RWPE1 (cell line): Measurements from ENCODE around the gene BCL11A.

Source experiments
- CTCF ChIA-PET: fragments of 350-600 bp; sonication (Branson Sonifier 250); formaldehyde crosslinking; extraction: SDS; loops from one replicate; lab custom pipeline; 2021; lab: Yijun Ruan, JAX
- POLR2A ChIA-PET: fragments of 400-600 bp; formaldehyde crosslinking; extraction: SDS; loops from one replicate; lab custom pipeline; 2020; ENCODE audit warnings: antibody characterized with exemption; ENCODE audit not compliant: low non-redundant PET; lab: Yijun Ruan, JAX
- DNase-seq: peaks from one replicate; pipeline ENCODE4 v3.0.0; 2012; ENCODE audit warnings: low spot score
- H3K27ac ChIP-seq: fragments of 450-650 bp; 2 replicates; pipeline ENCODE4 v1.5.1; 2017
- TF ChIP-seq, protein P1 (sequence below): fragments of 450-650 bp; conservative IDR thresholded peaks from 2 replicates; pipeline ENCODE4 v1.5.1; 2017; ENCODE audit warnings: low read depth, mild to moderate bottlenecking

BCL11A gene

DNA sequence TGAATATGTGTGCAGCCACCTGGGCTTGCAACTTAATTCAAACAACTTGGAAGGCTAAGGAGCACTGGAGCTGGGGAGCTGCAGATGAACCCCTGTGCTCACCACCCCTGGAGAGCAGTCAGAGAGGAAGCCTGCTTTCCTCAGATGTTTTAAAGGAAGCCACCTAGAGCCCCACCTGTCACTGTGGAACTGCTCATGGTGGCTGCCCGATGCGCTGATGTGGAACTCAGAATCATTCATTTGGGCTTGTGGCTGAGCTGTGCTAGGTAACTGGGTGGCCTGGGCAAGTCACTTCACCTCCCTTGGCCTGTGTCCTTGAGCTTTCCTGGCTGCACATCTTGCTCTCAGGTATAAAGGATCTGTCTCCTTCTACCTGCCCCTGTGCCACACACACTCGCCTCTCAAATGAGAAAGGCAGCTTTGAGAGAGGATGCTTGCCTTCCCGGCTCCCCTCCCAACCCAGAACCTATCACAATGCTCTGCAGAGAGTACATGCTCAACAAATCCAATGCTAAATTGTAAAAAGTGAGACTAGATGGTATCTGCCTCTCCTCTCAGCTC, 41.3 kb downstream of the BCL11A start:
- ChIA-PET POLR2A (no interaction called here), CTCF (interaction anchor here (0.5 kb wide), 1 partner anchor 41 kb away, joined by 3 read pairs; no protein-coding TSS in a partner anchor)
- no peak overlapping the region for H3K27ac ChIP-seq
- TF ChIP-seq, protein P1, sequence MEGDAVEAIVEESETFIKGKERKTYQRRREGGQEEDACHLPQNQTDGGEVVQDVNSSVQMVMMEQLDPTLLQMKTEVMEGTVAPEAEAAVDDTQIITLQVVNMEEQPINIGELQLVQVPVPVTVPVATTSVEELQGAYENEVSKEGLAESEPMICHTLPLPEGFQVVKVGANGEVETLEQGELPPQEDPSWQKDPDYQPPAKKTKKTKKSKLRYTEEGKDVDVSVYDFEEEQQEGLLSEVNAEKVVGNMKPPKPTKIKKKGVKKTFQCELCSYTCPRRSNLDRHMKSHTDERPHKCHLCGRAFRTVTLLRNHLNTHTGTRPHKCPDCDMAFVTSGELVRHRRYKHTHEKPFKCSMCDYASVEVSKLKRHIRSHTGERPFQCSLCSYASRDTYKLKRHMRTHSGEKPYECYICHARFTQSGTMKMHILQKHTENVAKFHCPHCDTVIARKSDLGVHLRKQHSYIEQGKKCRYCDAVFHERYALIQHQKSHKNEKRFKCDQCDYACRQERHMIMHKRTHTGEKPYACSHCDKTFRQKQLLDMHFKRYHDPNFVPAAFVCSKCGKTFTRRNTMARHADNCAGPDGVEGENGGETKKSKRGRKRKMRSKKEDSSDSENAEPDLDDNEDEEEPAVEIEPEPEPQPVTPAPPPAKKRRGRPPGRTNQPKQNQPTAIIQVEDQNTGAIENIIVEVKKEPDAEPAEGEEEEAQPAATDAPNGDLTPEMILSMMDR = no peak
- no peak for DNase-seq

DNA sequence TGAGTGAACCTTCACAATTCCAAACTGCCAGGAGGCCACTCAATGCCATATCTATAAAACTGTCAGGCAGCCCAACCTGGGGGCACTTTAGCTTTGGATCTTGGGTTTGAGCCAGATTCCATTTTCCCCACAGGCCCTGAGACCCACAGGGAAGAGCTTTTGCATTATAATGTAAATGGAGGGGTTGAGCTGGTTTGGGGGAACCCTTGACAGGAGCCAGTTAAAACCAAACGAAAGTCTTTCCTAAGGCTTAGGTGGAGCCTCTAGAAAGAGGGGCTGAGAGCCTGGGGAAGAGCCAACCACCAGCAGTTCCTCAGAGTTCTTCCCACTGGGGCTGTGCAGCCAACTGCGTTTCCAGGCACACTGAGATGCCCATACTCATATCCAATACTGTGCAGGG, 42.7 kb downstream of the BCL11A start:
- POLR2A ChIA-PET = no interaction called here

DNA sequence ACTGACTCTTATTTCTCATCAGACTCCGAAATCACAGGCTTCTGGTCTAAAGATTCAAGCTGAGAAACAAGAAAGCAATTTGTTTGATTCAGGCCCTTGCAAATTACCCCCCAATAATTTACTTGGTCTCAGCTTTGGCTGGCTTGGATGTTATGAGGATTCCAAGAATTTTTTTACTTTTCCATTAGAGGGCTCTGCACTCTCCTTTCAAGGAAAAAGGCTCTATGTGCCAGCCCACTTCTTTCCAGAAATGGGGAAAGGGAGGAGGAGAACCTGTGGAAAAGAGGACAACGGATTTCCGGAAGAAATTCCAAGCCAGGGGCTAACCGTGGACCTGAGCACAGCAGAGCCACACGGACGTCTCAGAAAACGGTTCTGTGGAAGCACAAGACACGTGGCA, 44.4 kb downstream of the BCL11A start:
- ChIA-PET CTCF (interaction anchor here (0.7 kb wide), 1 partner anchor 17 kb away, joined by 5 read pairs; no protein-coding TSS in a partner anchor), POLR2A (no interaction called here)
- TF ChIP-seq, protein P1 = no peak
- H3K27ac ChIP-seq = no peak overlapping the region
- no peak for DNase-seq

More for the DNA sequence above, 42.7 kb downstream of the BCL11A start:
- no peak overlapping the region for H3K27ac ChIP-seq
- no peak for DNase-seq
- CTCF ChIA-PET = no interaction called here
- TF ChIP-seq, protein P1 = no peak

DNA sequence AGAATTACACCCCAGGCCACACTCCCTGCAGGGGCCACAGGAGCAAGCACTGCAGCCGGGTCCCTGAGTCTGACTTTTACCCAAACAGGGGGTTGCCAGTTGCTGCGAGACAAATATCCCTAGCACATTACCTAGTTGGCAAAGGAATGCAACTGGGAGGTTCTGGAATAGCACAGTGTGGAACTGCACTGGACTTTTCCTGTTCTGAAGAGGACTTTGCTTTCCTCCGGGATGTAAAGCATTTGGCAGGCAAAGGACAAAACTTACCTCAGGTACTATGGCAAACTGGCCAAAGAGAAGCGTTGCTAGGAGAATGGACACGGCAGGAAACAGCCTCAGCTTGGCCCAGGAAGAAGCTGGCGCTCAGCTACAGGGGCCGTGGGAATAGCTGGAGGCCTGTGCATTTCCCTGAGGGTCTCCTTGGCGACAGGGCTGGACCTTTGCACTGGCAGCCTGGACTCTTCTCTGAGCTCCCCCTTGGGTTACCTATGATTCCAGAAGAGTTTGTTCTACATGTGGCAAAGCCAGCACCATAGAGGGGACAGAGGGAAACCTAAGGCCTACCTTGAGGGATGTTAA, 45.0 kb downstream of the BCL11A start:
- H3K27ac ChIP-seq = no peak overlapping the region
- POLR2A ChIA-PET = no interaction called here
- DNase-seq = no peak
- TF ChIP-seq, protein P1 = no peak
- CTCF ChIA-PET = interaction anchor here (0.6 to 0.8 kb wide), 3 partner anchors 18 to 97 kb away, joined by 3 to 5 read pairs (median 3); no protein-coding TSS in a partner anchor

DNA sequence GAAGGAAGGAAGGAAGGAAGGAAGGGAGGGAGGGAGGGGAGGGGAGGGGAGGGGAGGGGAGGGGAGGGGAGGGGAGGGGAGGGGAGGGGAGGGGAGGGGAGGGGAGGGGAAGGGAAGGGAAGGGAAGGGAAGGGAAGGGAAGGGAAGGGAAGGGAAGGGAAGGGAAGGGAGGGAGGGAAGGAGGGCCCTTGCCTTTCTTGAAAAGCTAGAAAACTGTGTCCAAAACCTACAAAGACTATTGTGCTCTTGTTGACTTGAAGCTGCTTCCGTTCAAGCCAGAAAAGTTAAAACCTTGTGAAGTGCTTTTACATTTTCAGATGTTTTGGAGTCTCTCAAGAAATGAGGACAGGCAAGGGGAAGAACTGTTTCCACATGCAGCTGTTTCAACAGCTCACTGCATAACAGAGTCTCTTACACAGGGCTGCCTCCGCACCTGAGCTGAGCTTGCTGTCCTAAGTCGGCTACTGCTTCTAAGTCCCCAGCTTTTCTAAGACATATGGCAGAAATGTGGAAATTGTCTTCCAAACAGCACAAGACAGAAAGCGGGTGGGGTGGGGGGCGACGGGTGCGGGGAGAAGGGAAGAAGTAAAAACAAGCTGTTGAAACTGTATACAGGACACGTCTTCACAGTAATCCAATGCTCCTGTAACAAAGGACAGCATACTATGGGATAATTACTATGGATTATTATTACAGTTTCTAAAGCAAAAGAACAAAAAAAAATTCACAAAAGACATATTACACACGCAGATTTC, 46.1 kb downstream of the BCL11A start:
- no peak for DNase-seq
- CTCF ChIA-PET = interaction anchor here (0.6 to 0.9 kb wide), 2 partner anchors 43 to 505 kb away, joined by 3 read pairs; no protein-coding TSS in a partner anchor
- POLR2A ChIA-PET = no interaction called here
- H3K27ac ChIP-seq = no peak overlapping the region
- TF ChIP-seq, protein P1 = no peak

DNA sequence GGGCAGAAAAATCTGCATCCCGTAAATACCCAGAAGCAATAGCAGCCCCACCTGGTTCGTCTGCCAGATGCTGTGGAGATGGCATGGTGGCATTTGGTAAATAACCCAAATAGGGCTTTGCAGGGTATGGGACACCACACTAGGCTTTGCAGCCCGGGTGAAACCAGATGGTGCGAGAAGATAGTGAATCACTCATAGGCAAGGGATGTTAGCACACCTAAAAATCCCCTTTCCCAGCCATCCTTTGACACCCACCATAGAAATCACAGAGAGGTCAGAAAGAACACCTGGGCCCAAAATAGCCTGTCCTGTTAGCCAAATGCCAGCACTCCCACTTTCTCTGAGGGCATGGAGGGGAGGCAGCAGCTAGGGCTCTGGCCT, 47.6 kb downstream of the BCL11A start:
- TF ChIP-seq, protein P1 = no peak
- no peak for DNase-seq
- POLR2A ChIA-PET = no interaction called here
- CTCF ChIA-PET = no interaction called here
- H3K27ac ChIP-seq = no peak overlapping the region
